GM11168 (cell line): ENCODE data around the gene KRT73.

Source experiments
- in situ Hi-C: fragments of 300-500 bp; cut with MboI; formaldehyde crosslinking; loops from one replicate; pipeline ENCODE4 v1.12.0; 2022; ENCODE audit warnings: low sequenced_read_pairs; ENCODE audit not compliant: unreplicated experiment

Gene KRT73

GRCh38 chr12:52627395-52628110 is 9.2 kb upstream of the KRT73 start:
- in situ Hi-C loops: no loop called here

GRCh38 chr12:52622349-52622748 is 4.0 kb upstream of the KRT73 start:
- in situ Hi-C loops: no loop called here

GRCh38 chr12:52618866-52619265 is 507 bp upstream of the KRT73 start:
- in situ Hi-C loops: no loop called here

- in situ Hi-C loops: no loop called here
Measured at GRCh38 chr12:52617403-52617785, 965 bp downstream of the KRT73 start.

- in situ Hi-C loops: no loop called here
Measured at GRCh38 chr12:52616680-52617402, 1.5 kb downstream of the KRT73 start.

GRCh38 chr12:52615912-52616311 is 2.4 kb downstream of the KRT73 start:
- in situ Hi-C loops: no loop called here

- in situ Hi-C loops: no loop called here
Measured at GRCh38 chr12:52615208-52615868, 3.0 kb downstream of the KRT73 start.

- in situ Hi-C loops: no loop called here
Measured at GRCh38 chr12:52614381-52615207, 3.8 kb downstream of the KRT73 start.

- in situ Hi-C loops: no loop called here
Measured at GRCh38 chr12:52613384-52614030, 4.9 kb downstream of the KRT73 start.

- in situ Hi-C loops: no loop called here
Measured at GRCh38 chr12:52612431-52613383, 5.7 kb downstream of the KRT73 start.

GRCh38 chr12:52611080-52611468 is 7.3 kb downstream of the KRT73 start:
- in situ Hi-C loops: no loop called here

- in situ Hi-C loops: no loop called here
Measured at GRCh38 chr12:52608826-52609630, 9.3 kb downstream of the KRT73 start.

- in situ Hi-C loops: no loop called here
Measured at GRCh38 chr12:52608161-52608560, 10.2 kb downstream of the KRT73 start.

- in situ Hi-C loops: no loop called here
Measured at GRCh38 chr12:52607314-52607713, 11.0 kb downstream of the KRT73 start.

GRCh38 chr12:52606581-52607218 is 11.7 kb downstream of the KRT73 start:
- in situ Hi-C loops: no loop called here

- in situ Hi-C loops: no loop called here
Measured at GRCh38 chr12:52606096-52606495, 12.3 kb downstream of the KRT73 start.

GRCh38 chr12:52605542-52605941 is 12.8 kb downstream of the KRT73 start:
- in situ Hi-C loops: no loop called here

GRCh38 chr12:52604859-52605258 is 13.5 kb downstream of the KRT73 start:
- in situ Hi-C loops: no loop called here
